ENCODE results near the gene RHCE. TPM values are rescaled to one million over a fixed set of nuclear protein-coding genes. Genes with fewer than 3 reads are reported as not detected.
"Not testable (repeated sequence)": the region's sequence is repeated elsewhere in the genome, so short reads cannot be mapped to it uniquely, and the experiment has no call there.

Gene RHCE
- total and polyA plus RNA-seq, 2 of the 8 experiments (the other 6 are each of a cell fraction or from before 2014, with no cell fraction given): 0.23 to 0.50 TPM

GRCh38 chr1:25338188-25338981 is 82.2 kb downstream of the RHCE start, which contains the start of gene TMEM50A (continued):
- TF ChIP-seq NANOG (IDR thresholded peaks at IDR 0.05; ENCODE audit: insufficient read depth, low read depth, low read length, poor library complexity, severe bottlenecking) (no peak), SP1 (IDR thresholded peaks at IDR 0.05; ENCODE audit: low read depth, low read length) (no peak), SUZ12 (IDR thresholded peaks at IDR 0.05; ENCODE audit: low read length) (no peak), TAF1 (IDR thresholded peaks at IDR 0.05; ENCODE audit: low read depth, low read length) (peak; percentile 75), TAF7 (optimal IDR thresholded peaks at IDR 0.05; ENCODE audit: borderline replicate concordance, low read depth, low read length) (peak; percentile 16), GTF2F1 (IDR thresholded peaks at IDR 0.05; ENCODE audit: borderline replicate concordance, low read depth, low read length) (no peak), CTBP2 (IDR thresholded peaks at IDR 0.05; ENCODE audit: borderline replicate concordance, insufficient read depth, insufficient read length, low read length) (no peak), CBX5 (IDR thresholded peaks at IDR 0.05; ENCODE audit: low read depth, low read length) (no peak)

DNA sequence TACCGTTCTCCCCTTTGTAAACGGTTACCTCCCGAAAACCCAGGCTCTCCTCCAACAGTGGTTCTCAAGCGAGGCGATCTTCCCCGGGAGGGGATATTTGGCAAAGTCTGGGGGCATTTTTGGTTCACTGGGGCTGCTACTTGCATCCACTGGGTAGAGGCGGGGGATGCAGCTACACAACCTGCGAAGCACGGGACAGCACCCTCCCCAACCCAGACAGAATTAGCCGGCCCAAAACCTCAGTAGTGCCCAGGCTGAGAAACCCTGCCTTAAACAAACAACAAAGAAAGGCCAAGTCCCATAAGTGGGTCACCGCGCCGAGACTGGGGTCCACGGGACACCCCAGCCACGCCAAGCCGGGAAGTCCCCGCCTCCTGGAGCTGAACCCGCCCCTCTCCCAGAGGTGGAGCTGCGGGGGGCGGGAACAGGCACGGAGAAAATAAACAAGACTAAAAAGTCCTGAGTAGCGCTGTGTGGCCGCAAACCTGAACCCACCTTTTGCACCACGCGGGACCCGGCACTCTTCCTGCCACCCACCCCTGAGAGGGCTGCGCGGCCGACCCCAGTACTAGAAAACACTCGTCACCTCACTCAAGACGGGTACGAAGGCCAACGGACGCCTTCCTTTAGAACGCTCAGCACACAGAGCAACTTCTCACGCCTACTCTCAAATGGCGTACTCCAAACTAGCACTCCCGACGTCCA is 83.0 kb downstream of the RHCE start:
- H3K4ac ChIP-seq (replicated peaks; ENCODE audit: insufficient read length, low read depth, low read length); H2BK20ac ChIP-seq (ENCODE audit: low read length); POLR2A ChIA-PET (ENCODE audit: partially characterized antibody); H3K14ac ChIP-seq (ENCODE audit: insufficient read length); H2AFZ ChIP-seq (ENCODE audit: low read length); H3K79me1 ChIP-seq (ENCODE audit: low read depth, low read length); H3K4me1 ChIP-seq (replicated peaks in 1 of 4; ENCODE audit: control insufficient read depth in 3 of 4, insufficient read depth in 4 of 4, low read length in 3 of 4); H2BK12ac ChIP-seq (ENCODE audit: low read depth, low read length); H3K36me3 ChIP-seq (ENCODE audit: control insufficient read depth in 2 of 4, insufficient read depth in 4 of 4, low read length in 3 of 4); H4K20me1 ChIP-seq (replicated peaks in 1 of 2; ENCODE audit: control insufficient read depth in 1 of 2, insufficient read depth in 2 of 2, low read length in 2 of 2); H2BK15ac ChIP-seq (ENCODE audit: low read length); H4K8ac ChIP-seq (ENCODE audit: extremely low read depth, insufficient read depth, low read length); H2BK5ac ChIP-seq (ENCODE audit: low read depth, low read length); H3K27ac ChIP-seq (ENCODE audit: low read depth, low read length); CTCF ChIA-PET (ENCODE audit: partially characterized antibody); H3K56ac ChIP-seq (replicated peaks; ENCODE audit: insufficient read length, low read depth, low read length); H3K18ac ChIP-seq (ENCODE audit: extremely low read depth, low read length); H3K9me3 ChIP-seq (ENCODE audit: insufficient read depth in 2 of 2, low read depth in 1 of 2, low read length in 1 of 2); H3K23me2 ChIP-seq (ENCODE audit: low read depth, low read length); H3K23ac ChIP-seq (ENCODE audit: insufficient read length); H4K91ac ChIP-seq (replicated peaks; ENCODE audit: insufficient read length, low read length); H2AK5ac ChIP-seq (ENCODE audit: low read depth, low read length); H3K27me3 ChIP-seq (replicated peaks in 1 of 4; ENCODE audit: control insufficient read depth in 3 of 4, extremely low read depth in 1 of 4, insufficient read depth in 3 of 4, low read length in 3 of 4); H2BK120ac ChIP-seq (replicated peaks; ENCODE audit: low read depth, low read length): not testable (repeated sequence)
- Histone ChIP-seq H4K5ac (ENCODE audit: insufficient read length, low read depth, low read length) (peak overlapping the region; percentile 80), H3K79me2 (ENCODE audit: control insufficient read depth in 1 of 2, insufficient read depth in 2 of 2, low read length in 2 of 2) (peaks cover 0 to 49% of the 10 kb centered on the region in 2 experiments; a peak in 2 of 4 replicates), H3K4me2 (ENCODE audit: insufficient read depth in 1 of 2, low read depth in 2 of 2, low read length in 2 of 2) (peak overlapping the region; percentile 64 to 79), H3K4me3 (ENCODE audit: extremely low read depth in 1 of 4, insufficient read depth in 2 of 4, low read depth in 3 of 4, low read length in 4 of 4) (peak overlapping the region; percentile 40 to 95 (median 68); a peak in 7 of 8 replicates), H3K9ac (replicated peaks in 1 of 4; ENCODE audit: extremely low read depth in 1 of 4, low read depth in 3 of 4, low read length in 3 of 4) (peak overlapping the region in 3 of 4 experiments; percentile 42 to 70 (median 60); a peak in 5 of 7 replicates)
- FAIRE-seq (peak; percentile 86), DNase-seq (ENCODE audit: low read depth in 1 of 2, low spot score in 2 of 2) (peak in 1 of 2 experiments; percentile 50)
- WGBS, 2 experiments (ENCODE audit: extremely low coverage in 1 of 2, insufficient coverage in 1 of 2, insufficient read length in 1 of 2, insufficient replicate concordance in 2 of 2, low coverage in 1 of 2, low lambda C conversion rate in 2 of 2, missing lambda C conversion rate in 1 of 2): 1% methylated on average over 18 of the region's 39 CpGs; no CpG with 5 or more reads in 1 of the 2 experiments

All from H1 (cell line).